Muscle layer of colon (tissue), 2 donors: ENCODE measurements around the gene TREM1.

Source experiments
- H3K27ac ChIP-seq: one replicate; pipeline ENCODE4 v1.7.0; 2013; ENCODE audit warnings: low read depth, mild to moderate bottlenecking, low read length, moderate library complexity
- H3K27me3 ChIP-seq, 2 donors: one replicate each; pipeline ENCODE4 v1.7.0; 2013; ENCODE audit warnings: low read length in 2 of 2, mild to moderate bottlenecking in 2 of 2; ENCODE audit not compliant: insufficient read depth in 2 of 2, control insufficient read depth in 1 of 2
- H3K36me3 ChIP-seq: one replicate; pipeline ENCODE4 v1.7.0; 2013; ENCODE audit warnings: mild to moderate bottlenecking, low read length; ENCODE audit not compliant: insufficient read depth
- H3K4me1 ChIP-seq: one replicate; pipeline ENCODE4 v1.7.0; 2013; ENCODE audit warnings: mild to moderate bottlenecking, low read length; ENCODE audit not compliant: insufficient read depth
- H3K4me3 ChIP-seq, 2 donors: one replicate each; pipeline ENCODE4 v1.7.0; 2013; ENCODE audit warnings: low read length in 2 of 2, low read depth in 1 of 2, mild to moderate bottlenecking in 1 of 2, moderate library complexity in 1 of 2
- H3K9ac ChIP-seq: one replicate; pipeline ENCODE4 v1.7.0; 2013; ENCODE audit warnings: low read length
- H3K9me3 ChIP-seq: one replicate; pipeline ENCODE4 v1.7.0; 2013; ENCODE audit warnings: mild to moderate bottlenecking, low read length
- donor health status: abdominal sarcoma.
- donor health status: Adenocarcinoma of cecum.

Gene TREM1

DNA sequence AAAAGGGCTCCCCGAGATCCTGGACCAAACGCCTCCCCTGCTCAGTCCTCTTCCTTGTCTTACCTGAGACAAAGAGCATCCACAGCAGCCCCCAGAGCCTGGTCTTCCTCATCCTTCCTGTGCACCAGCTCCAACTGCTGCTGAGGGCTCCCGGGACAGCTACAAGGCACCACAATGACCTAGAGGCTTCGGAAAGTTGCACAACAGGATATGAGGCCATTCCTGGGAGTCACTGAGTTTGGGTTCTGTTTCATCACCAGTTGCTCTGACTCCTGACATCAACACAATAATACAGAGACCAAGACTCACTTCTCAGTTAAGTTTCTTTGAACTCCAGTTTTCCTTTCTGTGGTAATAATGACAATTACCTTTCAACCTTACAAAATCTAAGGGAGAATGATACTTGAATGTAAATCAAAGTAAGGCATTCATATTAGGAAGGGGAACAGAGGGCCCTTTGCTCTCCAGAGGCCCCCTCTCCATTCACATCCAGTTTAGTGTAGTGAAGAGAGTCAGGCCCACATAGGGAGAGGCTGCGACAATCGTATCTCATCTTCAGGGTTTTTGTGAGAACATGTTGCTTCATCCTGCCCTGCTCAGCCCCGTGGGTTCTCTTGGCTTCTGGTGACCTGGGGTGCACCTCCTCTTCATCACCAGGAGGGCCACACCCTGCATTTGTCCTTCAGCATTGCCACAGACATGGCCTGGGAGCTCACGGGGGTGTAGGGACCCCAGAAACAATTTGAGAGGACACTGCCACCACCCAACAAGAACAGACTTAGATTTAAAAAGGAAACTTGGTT, at the start of gene TREM1:
Gene TREM1, minus strand, starts transcription at position 139 of the 803 bp plus-strand sequence. Its CDS starts 27 bp downstream, at position 112.
- Histone ChIP-seq H3K27ac (no peak within 1 kb of the TSS), H3K27me3 (no peaks in the 10 kb centered on the region), H3K4me3 (no peak within 1 kb of the TSS), H3K36me3 (no peaks in the 10 kb centered on the region), H3K9ac (no peak within 1 kb of the TSS), H3K9me3 (no peaks in the 10 kb centered on the region), H3K4me1 (no peaks in the 10 kb centered on the region)

DNA sequence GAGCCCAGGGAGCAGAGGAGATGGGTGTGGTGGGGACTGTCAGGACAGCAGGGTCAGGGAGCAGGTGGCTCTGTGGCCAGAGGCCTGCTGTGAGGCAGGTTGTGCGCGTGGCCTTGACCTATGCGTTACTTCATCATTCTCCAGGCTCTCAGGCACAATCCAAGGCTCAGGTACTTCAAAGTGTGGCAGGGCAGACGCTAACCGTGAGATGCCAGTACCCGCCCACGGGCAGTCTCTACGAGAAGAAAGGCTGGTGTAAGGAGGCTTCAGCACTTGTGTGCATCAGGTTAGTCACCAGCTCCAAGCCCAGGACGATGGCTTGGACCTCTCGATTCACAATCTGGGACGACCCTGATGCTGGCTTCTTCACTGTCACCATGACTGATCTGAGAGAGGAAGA, 49.5 kb upstream of the TREM1 start:
- Histone ChIP-seq H3K27me3 (no peaks in the 10 kb centered on the region), H3K4me1 (peaks cover 6% of the 10 kb centered on the region), H3K9ac (no peak overlapping the region), H3K27ac (no peak overlapping the region), H3K4me3 (no peak overlapping the region), H3K36me3 (no peaks in the 10 kb centered on the region), H3K9me3 (no peaks in the 10 kb centered on the region)

- Histone ChIP-seq H3K9ac (no peak within 1 kb of the TSS), H3K27ac (no peak within 1 kb of the TSS), H3K9me3 (no peaks in the 10 kb centered on the region), H3K36me3 (no peaks in the 10 kb centered on the region), H3K27me3 (no peaks in the 10 kb centered on the region), H3K4me1 (peaks cover 6% of the 10 kb centered on the region), H3K4me3 (no peak within 1 kb of the TSS)
Measured at GRCh38 chr6:41335296-41335695, 48.8 kb upstream of the TREM1 start, which contains the start of gene NCR2. NCR2 (plus strand) TSS chr6:41335608; CDS start chr6:41335877, 269 bp downstream.

GRCh38 chr6:41334482-41335040, 48.1 kb upstream of the TREM1 start:
- Histone ChIP-seq H3K36me3 (no peaks in the 10 kb centered on the region), H3K9me3 (no peaks in the 10 kb centered on the region), H3K9ac (no peak overlapping the region), H3K4me1 (peaks cover 6% of the 10 kb centered on the region), H3K27ac (no peak overlapping the region), H3K4me3 (no peak overlapping the region), H3K27me3 (no peaks in the 10 kb centered on the region)

DNA sequence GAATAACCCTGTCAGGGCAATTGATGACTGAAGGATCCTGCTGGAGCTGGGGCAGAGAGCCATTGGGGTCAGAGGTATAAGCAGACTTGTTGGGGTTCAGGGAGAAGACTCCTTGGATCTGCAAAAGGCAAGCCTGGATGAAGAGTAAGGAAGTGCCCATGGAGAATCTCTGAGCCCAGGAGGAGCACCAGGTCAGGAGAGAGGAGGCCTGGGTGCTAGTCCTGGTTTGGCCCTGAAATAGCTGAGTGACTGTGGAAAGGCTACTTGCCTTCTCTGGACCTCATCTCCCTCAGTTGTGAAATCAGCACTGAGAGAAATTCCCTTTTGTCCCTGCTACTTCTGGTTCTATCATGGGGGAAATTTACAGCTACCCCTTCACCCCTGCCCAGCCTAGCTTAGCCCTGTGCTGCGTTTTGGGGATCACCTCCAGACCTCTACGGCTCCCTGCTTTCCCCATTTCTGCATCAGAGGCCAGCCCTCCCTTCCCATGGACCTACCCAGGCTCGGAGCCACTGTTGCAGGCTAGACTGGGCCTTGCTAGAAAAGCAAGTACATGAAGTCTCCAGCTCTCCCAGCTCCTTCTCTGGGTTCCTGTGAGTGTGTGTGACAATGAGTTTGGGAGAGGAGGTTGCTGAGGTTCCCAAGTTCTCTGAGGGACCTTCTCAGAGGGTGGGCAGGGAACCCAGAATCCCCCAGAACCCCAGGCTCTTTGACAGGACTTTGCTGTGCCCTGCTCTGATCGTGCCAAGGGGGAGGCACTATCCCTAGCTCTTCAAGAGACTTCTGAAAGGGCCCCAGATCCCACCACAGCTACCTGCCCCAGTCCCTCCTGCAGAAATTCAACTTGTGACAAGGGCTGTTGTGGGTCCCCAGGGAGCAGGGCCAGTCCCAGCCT, 46.6 kb upstream of the TREM1 start:
- peaks cover 0 to 7% of the 10 kb centered on the region in 2 donors for H3K27me3 ChIP-seq
- H3K36me3 ChIP-seq = no peaks in the 10 kb centered on the region
- H3K4me1 ChIP-seq = peaks cover 6% of the 10 kb centered on the region
- H3K27ac ChIP-seq = no peak overlapping the region
- no peaks in the 10 kb centered on the region for H3K9me3 ChIP-seq
- H3K4me3 ChIP-seq = no peak overlapping the region
- H3K9ac ChIP-seq = no peak overlapping the region

DNA sequence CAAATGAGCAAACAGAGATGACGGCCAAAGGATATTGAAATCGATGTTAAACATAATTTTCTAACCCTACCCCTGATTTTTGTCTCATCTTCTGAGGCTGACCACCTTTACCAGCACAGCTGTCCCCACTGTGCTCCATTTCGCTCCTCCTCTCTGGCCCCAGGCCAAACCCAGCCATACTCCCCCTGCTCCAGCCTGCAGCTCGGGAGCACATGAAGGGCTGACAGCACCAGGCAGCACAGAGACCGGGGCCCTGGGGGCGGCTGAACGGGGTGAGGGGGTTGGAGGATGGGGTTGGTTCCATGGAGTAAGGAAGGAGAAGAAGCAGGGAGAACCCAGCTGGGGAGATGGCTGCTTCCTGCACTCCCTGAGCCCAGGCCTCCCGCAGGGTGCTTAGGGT, 45.8 kb upstream of the TREM1 start:
- Histone ChIP-seq H3K4me3 (no peak overlapping the region), H3K4me1 (peaks cover 6% of the 10 kb centered on the region), H3K36me3 (no peaks in the 10 kb centered on the region), H3K9me3 (no peaks in the 10 kb centered on the region), H3K9ac (no peak overlapping the region), H3K27ac (no peak overlapping the region), H3K27me3 (peaks cover 0 to 7% of the 10 kb centered on the region in 2 donors)

- H3K4me3 ChIP-seq = no peak overlapping the region
- H3K9me3 ChIP-seq = no peaks in the 10 kb centered on the region
- peaks cover 0 to 7% of the 10 kb centered on the region in 2 donors for H3K27me3 ChIP-seq
- H3K9ac ChIP-seq = no peak overlapping the region
- no peak overlapping the region for H3K27ac ChIP-seq
- no peaks in the 10 kb centered on the region for H3K36me3 ChIP-seq
- peaks cover 6% of the 10 kb centered on the region for H3K4me1 ChIP-seq
Measured at GRCh38 chr6:41331401-41332150, 45.1 kb upstream of the TREM1 start.

GRCh38 chr6:41327177-41327576, 40.7 kb upstream of the TREM1 start:
- peaks cover 0 to 7% of the 10 kb centered on the region in 2 donors for H3K27me3 ChIP-seq

GRCh38 chr6:41326092-41326491, 39.6 kb upstream of the TREM1 start:
- no peaks in the 10 kb centered on the region for H3K36me3 ChIP-seq
- H3K4me1 ChIP-seq = no peaks in the 10 kb centered on the region
- H3K4me3 ChIP-seq = no peak overlapping the region
- no peak overlapping the region for H3K27ac ChIP-seq
- no peak overlapping the region for H3K9ac ChIP-seq
- no peaks in the 10 kb centered on the region for H3K9me3 ChIP-seq
- H3K27me3 ChIP-seq = peaks cover 0 to 7% of the 10 kb centered on the region in 2 donors

More at GRCh38 chr6:41327177-41327576, 40.7 kb upstream of the TREM1 start:
- no peaks in the 10 kb centered on the region for H3K4me1 ChIP-seq
- no peak overlapping the region for H3K9ac ChIP-seq
- no peak overlapping the region for H3K27ac ChIP-seq
- no peak overlapping the region for H3K4me3 ChIP-seq
- H3K9me3 ChIP-seq = no peaks in the 10 kb centered on the region
- no peaks in the 10 kb centered on the region for H3K36me3 ChIP-seq

- Histone ChIP-seq H3K27me3 (peaks cover 0 to 7% of the 10 kb centered on the region in 2 donors), H3K9me3 (no peaks in the 10 kb centered on the region), H3K36me3 (no peaks in the 10 kb centered on the region), H3K4me1 (no peaks in the 10 kb centered on the region), H3K4me3 (no peak overlapping the region), H3K27ac (no peak overlapping the region), H3K9ac (no peak overlapping the region)
Measured at GRCh38 chr6:41325446-41326066, 39.1 kb upstream of the TREM1 start.
